Endometrium (tissue), 2 donors: ENCODE measurements around the gene PRICKLE2.
A peak's percentile ranks its signal among the peaks of the same experiment; 100 is the strongest.

Experiments used
- FAIRE-seq: peaks from 2 replicates; lab custom pipeline; 2012; peaks lifted over from hg19 to GRCh38; lab: Jason Lieb, UNC
- donor health status: control.
- donor health status: control.

Gene PRICKLE2

GRCh38 chr3:64224826-64225610, at the start of gene PRICKLE2:
Gene PRICKLE2 (minus strand): TSS chr3:64225466. CDS start chr3:64198927, 26,539 bp downstream.
- peak; percentile 64 for FAIRE-seq

GRCh38 chr3:64272842-64273241, 47.6 kb upstream of the PRICKLE2 start:
- no peak for FAIRE-seq

GRCh38 chr3:64272271-64272670, 47.0 kb upstream of the PRICKLE2 start:
- FAIRE-seq = no peak

GRCh38 chr3:64271631-64272030, 46.4 kb upstream of the PRICKLE2 start:
- FAIRE-seq = no peak

- no peak for FAIRE-seq
These were observed 45.6 kb upstream of the PRICKLE2 start for GRCh38 chr3:64270866-64271260.

GRCh38 chr3:64270142-64270865, 45.0 kb upstream of the PRICKLE2 start:
- no peak for FAIRE-seq

GRCh38 chr3:64268926-64269325, 43.7 kb upstream of the PRICKLE2 start:
- no peak for FAIRE-seq

- no peak for FAIRE-seq
These were observed 42.7 kb upstream of the PRICKLE2 start for GRCh38 chr3:64267721-64268604.

- FAIRE-seq = no peak
These were observed 41.7 kb upstream of the PRICKLE2 start for GRCh38 chr3:64266983-64267382.

GRCh38 chr3:64266065-64266931, 41.0 kb upstream of the PRICKLE2 start:
- peak; percentile 31 for FAIRE-seq

- FAIRE-seq = no peak
These were observed 40.4 kb upstream of the PRICKLE2 start for GRCh38 chr3:64265646-64266045.

- no peak for FAIRE-seq
These were observed 39.3 kb upstream of the PRICKLE2 start for GRCh38 chr3:64264501-64265109.

- FAIRE-seq = no peak
These were observed 37.4 kb upstream of the PRICKLE2 start for GRCh38 chr3:64262574-64263114.

GRCh38 chr3:64260431-64260830, 35.2 kb upstream of the PRICKLE2 start:
- FAIRE-seq = no peak

- FAIRE-seq = no peak
These were observed 34.4 kb upstream of the PRICKLE2 start for GRCh38 chr3:64259636-64260035.

GRCh38 chr3:64257100-64257755, 32.0 kb upstream of the PRICKLE2 start:
- FAIRE-seq = no peak

- no peak for FAIRE-seq
These were observed 30.6 kb upstream of the PRICKLE2 start for GRCh38 chr3:64255741-64256340.

GRCh38 chr3:64254443-64254842, 29.2 kb upstream of the PRICKLE2 start:
- FAIRE-seq = no peak

GRCh38 chr3:64253689-64254088, 28.4 kb upstream of the PRICKLE2 start:
- no peak for FAIRE-seq

GRCh38 chr3:64251019-64251418, 25.8 kb upstream of the PRICKLE2 start:
- no peak for FAIRE-seq
